Heart left ventricle (tissue), 16 donors: ENCODE measurements around the gene ASNSD1. TPM values are rescaled to one million over a fixed set of nuclear protein-coding genes. Genes with fewer than 3 reads are reported as not detected.
A peak's percentile ranks its signal among the peaks of the same experiment; 100 is the strongest.

Experiments used
- ATAC-seq, 4 donors: fragments of 200-7000 bp; cut with Tn5 transposase; one replicate each; pipeline ENCODE4 v1.9.1; 2020 to 2022; ENCODE audit warnings: moderate library complexity in 4 of 4, mild to moderate bottlenecking in 3 of 4, moderate number of reproducible peaks in 1 of 4
- DNase-seq, 5 donors: peaks; one replicate each; pipeline ENCODE4 v3.0.0-alpha.2; 2020
- H3K27ac ChIP-seq, 12 donors: fragments of 200-600 bp; sonication (generic) in 4 of 12; one replicate each; pipeline versions ENCODE4 v1.5.0 to v1.8.0; 2016 to 2022; ENCODE audit warnings: mild to moderate bottlenecking in 2 of 12
- H3K27me3 ChIP-seq, 9 donors: fragments of 200-600 bp; sonication (generic) in 2 of 9; one replicate each; pipeline versions ENCODE4 v1.5.1 to v1.8.0; 2016 to 2022; ENCODE audit warnings: mild to moderate bottlenecking in 3 of 9
- H3K36me3 ChIP-seq, 9 donors: fragments of 200-600 bp; sonication (generic) in 2 of 9; one replicate each; pipeline versions ENCODE4 v1.5.0 to v1.8.0; 2018 to 2022; ENCODE audit warnings: mild to moderate bottlenecking in 2 of 9
- H3K4me1 ChIP-seq, 12 donors: fragments of 200-600 bp; sonication (generic) in 4 of 12; one replicate each; pipeline versions ENCODE4 v1.5.0 to v1.8.0; 2016 to 2022; ENCODE audit warnings: mild to moderate bottlenecking in 3 of 12
- H3K4me3 ChIP-seq, 12 donors: fragments of 200-600 bp; sonication (generic) in 4 of 12; one replicate each; pipeline versions ENCODE4 v1.5.0 to v1.8.0; 2017 to 2022; ENCODE audit warnings: mild to moderate bottlenecking in 9 of 12, moderate library complexity in 4 of 12
- H3K9me3 ChIP-seq, 12 donors: fragments of 200-600 bp; sonication (generic) in 4 of 12; one replicate each; pipeline versions ENCODE4 v1.5.0 to v1.8.0; 2016 to 2022; ENCODE audit warnings: mild to moderate bottlenecking in 1 of 12
- POLR2A ChIP-seq, 2 donors: fragments of 450-650 bp; IDR thresholded peaks; one replicate each; pipeline ENCODE4 v1.6.1; 2017; ENCODE audit warnings: antibody characterized with exemption in 2 of 2, mild to moderate bottlenecking in 2 of 2, moderate library complexity in 2 of 2
- WGBS, 4 donors: extraction: QIAGEN DNeasy Blood & Tissue Kit in 2 of 4; methylation state at CpG; one replicate each; pipeline versions ENCODE4 v1.1.5 to v1.1.7; 2013 to 2018; 5-methylcytosine and 5-hydroxymethylcytosine counted together
- intact Hi-C, 10 donors: fragments of 100-400 bp; cut with DNase I; formaldehyde crosslinking; loops; one replicate each; pipeline versions ENCODE4 v1.11.1 to v1.14.2; 2022
- long read RNA-seq, 3 donors: library from polyadenylated mRNA; unstranded; transcript quantifications; one replicate each; pipeline ENCODE4 v2.0.0, GENCODE V29; 2020 to 2021
- polyA plus RNA-seq, 2 donors: library from polyadenylated mRNA; stranded (reverse); fragments of 200-250 nt; gene quantifications; one replicate each; pipeline ENCODE4 v1.2.3, GENCODE V29; 2013
- total RNA-seq, 9 donors: library from RNA; depleted of rRNA in 2 of 9; stranded (reverse); fragments of >200 nt in 2 of 9; fragmentation: NEBNext Ultra II Directional in 3 of 9; extraction: Animal tissue kit (Norgen Biotek cat#: 25700) in 3 of 9; gene quantifications; one replicate each; pipeline versions ENCODE4 v1.1.0 to v1.2.4, GENCODE V29; 2016 to 2023
- TF ChIP-seq, protein P1 (sequence below), 12 donors: fragments of 200-600 bp; sonication (generic) in 4 of 12; IDR thresholded peaks; one replicate each; pipeline versions ENCODE4 v1.5.0 to v1.8.0; 2018 to 2022; ENCODE audit warnings: antibody characterized with exemption in 12 of 12, mild to moderate bottlenecking in 5 of 12
- donor health status: ischemic (EF 13 %, LVEDD 7.1; RV severe dilation, severe dysfunction).
- donor health status: healthy with polysubstance abuse.
- donor health status: DM: no; HTN: yes; CAD: no.
- donor health status: DM: no; HTN: no; CAD: no.
- donor health status: ischemic (EF 25% LVEDD 6.9; RV normal size, moderate dysfunction).
- donor health status: ischemic (EF 25% LVEDD 5.7; RV mildly dilated, moderate dysfunction).
- donor health status: healthy.
- donor health status: DM: yes; HTN: yes; CAD: no.
- donor health status: ischemic (EF 35%, LVEDD 5.7; RV mildly dilated, moderate dysfunction).
- donor health status: nonischemic (EF 11% LVEDD 7.7; RV severe dilation, severe dysfunction).
- donor health status: DM: yes; HTN: yes; CAD: no.
- donor health status: PGD.
- donor health status: ischemic (EF 29% LVEDD 5.4; RV normal size, mild dysfunction).
- donor health status: nonischemic (EF 23%, LVEDD 6.1; RV moderate dilation, normal function).

Gene ASNSD1
- total RNA-seq, result 10 to 100 TPM; 26.3 to 43.5 (median 32.4) TPM
- polyA plus RNA-seq, result 10 to 100 TPM; 30.3 to 46.0 TPM
- long read RNA-seq, donor 1, transcript ASNSD1-201 (6 exons, 2,450 nt), result major isoform, 62 of 79 reads
- long read RNA-seq, donor 1, partial matches to known transcripts, result 0 of 79 reads
- long read RNA-seq, donor 1, other reads (novel, unspliced or antisense), result 13 of 79 reads
- long read RNA-seq, donor 2, transcript ASNSD1-209 (4 exons, 581 nt), result minor isoform, 5 of 256 reads
- long read RNA-seq, donor 2, transcript ASNSD1-201 (6 exons, 2,450 nt), result major isoform, 192 of 256 reads
- long read RNA-seq, donor 2, partial matches to known transcripts, result 6 of 256 reads
- long read RNA-seq, donor 2, other reads (novel, unspliced or antisense), result 52 of 256 reads
- long read RNA-seq, donor 3, transcript ASNSD1-201 (6 exons, 2,450 nt), result major isoform, 55 of 71 reads
- long read RNA-seq, donor 3, partial matches to known transcripts, result 2 of 71 reads
- long read RNA-seq, donor 3, other reads (novel, unspliced or antisense), result 10 of 71 reads

DNA sequence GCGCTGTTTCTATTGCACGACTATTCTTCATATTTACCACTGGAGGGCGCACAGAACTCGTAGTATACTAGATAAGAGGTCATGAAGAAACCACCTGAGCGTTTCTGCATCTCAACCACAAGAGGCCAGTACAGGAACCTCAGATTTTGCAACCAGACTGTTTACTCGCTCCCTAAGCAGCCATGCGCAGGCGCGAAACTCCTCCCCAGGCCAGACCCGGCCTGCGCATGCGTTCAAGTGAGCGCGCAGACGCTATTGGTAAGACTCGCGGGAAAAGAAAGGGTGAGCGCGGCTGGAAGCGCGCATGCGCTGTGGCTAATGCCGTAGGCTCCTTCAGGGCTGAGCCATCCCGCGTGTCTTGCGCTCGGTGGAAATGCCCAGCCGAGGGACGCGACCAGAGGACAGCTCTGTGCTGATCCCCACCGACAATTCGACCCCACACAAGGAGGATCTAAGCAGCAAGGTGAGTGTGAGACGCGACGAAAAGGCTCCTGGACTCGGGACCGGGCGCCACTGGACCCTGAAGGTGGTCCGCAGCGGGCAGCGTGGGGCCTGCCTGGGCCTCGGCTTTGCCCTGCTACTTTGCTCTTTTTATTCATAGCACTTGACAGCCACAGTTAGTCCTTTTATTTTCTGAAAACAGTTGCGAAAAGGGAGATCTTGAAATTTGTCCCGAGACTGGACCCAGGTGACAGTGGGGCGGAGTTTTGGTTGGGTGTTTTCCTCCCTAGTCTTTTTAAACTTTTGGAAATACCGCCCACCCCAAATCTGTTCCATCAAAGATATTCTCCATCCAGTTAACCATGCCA is at the start of gene ASNSD1:
ASNSD1 (plus strand) TSS at position 312 of the 809 bp plus-strand sequence. CDS start 4,674 bp downstream, outside the sequence.
- Histone ChIP-seq H3K27me3 (no peaks in the 10 kb centered on the region), H3K9me3 (no peaks in the 10 kb centered on the region), H3K4me1 (peaks cover 0 to 55% (median 22%) of the 10 kb centered on the region in 12 donors), H3K27ac (peak within 1 kb of the TSS in 11 of 12 donors; percentile 63 to 91 (median 82)), H3K4me3 (peak within 1 kb of the TSS; percentile 59 to 100 (median 81)), H3K36me3 (peaks cover 0 to 27% (median 10%) of the 10 kb centered on the region in 9 donors)
- WGBS, 4 donors, result 0 to 1% (median 0%) methylated on average over 28 to 46 of the region's 46 CpGs
- TF ChIP-seq, protein P1, sequence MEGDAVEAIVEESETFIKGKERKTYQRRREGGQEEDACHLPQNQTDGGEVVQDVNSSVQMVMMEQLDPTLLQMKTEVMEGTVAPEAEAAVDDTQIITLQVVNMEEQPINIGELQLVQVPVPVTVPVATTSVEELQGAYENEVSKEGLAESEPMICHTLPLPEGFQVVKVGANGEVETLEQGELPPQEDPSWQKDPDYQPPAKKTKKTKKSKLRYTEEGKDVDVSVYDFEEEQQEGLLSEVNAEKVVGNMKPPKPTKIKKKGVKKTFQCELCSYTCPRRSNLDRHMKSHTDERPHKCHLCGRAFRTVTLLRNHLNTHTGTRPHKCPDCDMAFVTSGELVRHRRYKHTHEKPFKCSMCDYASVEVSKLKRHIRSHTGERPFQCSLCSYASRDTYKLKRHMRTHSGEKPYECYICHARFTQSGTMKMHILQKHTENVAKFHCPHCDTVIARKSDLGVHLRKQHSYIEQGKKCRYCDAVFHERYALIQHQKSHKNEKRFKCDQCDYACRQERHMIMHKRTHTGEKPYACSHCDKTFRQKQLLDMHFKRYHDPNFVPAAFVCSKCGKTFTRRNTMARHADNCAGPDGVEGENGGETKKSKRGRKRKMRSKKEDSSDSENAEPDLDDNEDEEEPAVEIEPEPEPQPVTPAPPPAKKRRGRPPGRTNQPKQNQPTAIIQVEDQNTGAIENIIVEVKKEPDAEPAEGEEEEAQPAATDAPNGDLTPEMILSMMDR (IDR thresholded peaks at IDR 0.05), result peak in 11 of 12 donors; percentile 88 to 99 (median 97)
- TF ChIP-seq POLR2A (IDR thresholded peaks at IDR 0.05), result peak; percentile 23 to 88
- DNase-seq, result peak; percentile 98 to 100 (median 99)
- peak; percentile 97 to 98 (median 98) for ATAC-seq
- intact Hi-C loops, result loop anchor here (1.0 to 10.0 kb wide), 9 partner anchors 13 to 121 kb away; partner anchors contain the start of genes OSGEPL1 (in 4 of the 10), ANKAR (in 2 of the 10), ORMDL1 (in 1 of the 10) and PMS1 (in 1 of the 10)

- Histone ChIP-seq H3K4me1 (peaks cover 0 to 29% (median 17%) of the 10 kb centered on the region in 12 donors), H3K27me3 (no peaks in the 10 kb centered on the region), H3K36me3 (no peaks in the 10 kb centered on the region), H3K9me3 (no peaks in the 10 kb centered on the region), H3K4me3 (peak overlapping the region in 10 of 12 donors; percentile 9 to 39 (median 27)), H3K27ac (peak overlapping the region; percentile 50 to 86 (median 77))
- intact Hi-C loops, result loop anchor here in 1 of 10 donors (2.0 kb wide), 1 partner anchor 32 kb away; the partner anchor contains the start of gene SLC40A1
- TF ChIP-seq POLR2A (IDR thresholded peaks at IDR 0.05), result no peak
- TF ChIP-seq, protein P1 (IDR thresholded peaks at IDR 0.05), result no peak
- 1 to 6% (median 4%) methylated on average over 6 of the region's 6 CpGs for WGBS, 4 donors
- ATAC-seq, result peak; percentile 96 to 98 (median 97)
- peak in 4 of 5 donors; percentile 32 to 55 (median 41) for DNase-seq
Observed at GRCh38 chr2:189613077-189613636, 48.1 kb upstream of the ASNSD1 start.

DNA sequence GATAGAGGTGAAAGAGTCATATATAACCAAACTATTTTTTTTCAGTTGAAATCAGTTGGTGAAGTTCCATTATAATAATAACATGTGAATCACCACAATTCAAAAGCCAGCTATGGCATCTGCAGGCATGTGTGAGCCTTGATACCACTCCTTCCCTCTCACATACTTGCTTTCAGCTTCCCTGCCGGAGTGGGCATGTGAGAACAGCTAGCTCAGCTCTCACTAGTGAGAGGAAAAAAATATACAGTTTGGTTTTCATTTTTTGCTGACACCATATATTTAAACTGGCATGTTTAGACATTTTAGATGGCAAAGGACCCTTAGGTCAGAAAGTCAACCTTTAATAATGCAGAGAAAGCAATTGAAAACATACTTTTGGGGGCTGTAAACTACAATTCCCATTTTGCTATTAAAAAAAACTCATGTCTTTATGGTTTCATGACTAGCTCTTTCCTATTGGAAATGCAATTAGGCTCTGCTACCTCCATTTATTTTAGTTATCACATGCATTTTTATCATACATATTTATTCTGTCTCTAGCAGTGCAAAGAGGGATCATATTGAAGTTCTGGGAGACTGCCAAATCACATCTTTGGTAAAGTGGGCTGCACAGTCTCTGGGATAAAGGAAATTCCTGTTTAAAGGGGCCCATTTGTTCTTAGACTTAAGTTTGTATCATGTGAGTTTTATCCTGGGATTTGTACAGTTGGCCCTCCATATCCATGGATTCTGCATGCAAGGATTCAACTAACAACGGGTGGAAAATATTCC is 47.4 kb upstream of the ASNSD1 start:
- peak overlapping the region; percentile 50 to 86 (median 77) for H3K27ac ChIP-seq
- ATAC-seq (peak; percentile 83 to 92 (median 87)), DNase-seq (peak in 4 of 5 donors; percentile 33 to 48 (median 40))
- TF ChIP-seq POLR2A (IDR thresholded peaks at IDR 0.05), result no peak
- TF ChIP-seq, protein P1 (IDR thresholded peaks at IDR 0.05), result no peak
- H3K4me1 ChIP-seq, result peaks cover 0 to 29% (median 17%) of the 10 kb centered on the region in 12 donors
- intact Hi-C loops, result loop anchor here in 1 of 10 donors (2.0 kb wide), 1 partner anchor 33 kb away; the partner anchor contains the start of gene SLC40A1
- H3K9me3 ChIP-seq, result no peaks in the 10 kb centered on the region
- H3K27me3 ChIP-seq, result no peaks in the 10 kb centered on the region
- 26 to 35% (median 27%) methylated on average over 2 of the region's 2 CpGs for WGBS, 4 donors
- H3K4me3 ChIP-seq, result peak overlapping the region in 7 of 12 donors; percentile 21 to 35 (median 27)
- no peaks in the 10 kb centered on the region for H3K36me3 ChIP-seq
